ENCODE measurements around the gene CMIP. TPM values are rescaled to one million over a fixed set of nuclear protein-coding genes. Genes with fewer than 3 reads are reported as not detected.

The CMIP gene
- polyA plus RNA-seq, 3 donors, result 0.85 to 61.9 (median 0.93) TPM

DNA sequence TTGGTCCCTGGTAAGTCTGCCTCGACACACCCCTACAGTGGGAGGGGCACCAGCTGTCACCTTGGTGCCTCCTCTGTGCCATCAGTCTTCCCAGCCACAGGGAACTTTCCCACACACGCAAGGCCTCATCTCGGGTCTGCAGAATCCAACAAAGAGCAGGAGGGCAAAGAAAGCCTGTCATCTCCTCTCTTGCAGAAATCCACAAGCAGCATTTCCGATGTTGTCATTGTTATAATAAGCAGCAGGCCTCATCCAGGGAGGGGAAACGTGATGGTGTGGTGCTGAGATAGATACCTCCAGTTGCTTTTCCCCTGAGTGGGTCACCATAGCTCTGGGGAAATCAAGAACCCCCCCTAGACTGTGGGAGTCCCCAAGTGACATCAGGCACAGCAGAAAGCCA, 110.4 kb downstream of the CMIP start:
- Histone ChIP-seq H3K9ac (ENCODE audit: insufficient read depth, low read length, poor library complexity, severe bottlenecking) (no peak overlapping the region), H3K4me1 (ENCODE audit: control insufficient read depth in 1 of 2, insufficient read depth in 2 of 2, low read length in 2 of 2) (peaks cover 34% of the 10 kb centered on the region in 2 donors), H3K9me3 (replicated peaks in 1 of 2; ENCODE audit: control insufficient read depth in 1 of 2, insufficient read depth in 1 of 2, low read length in 2 of 2) (no peaks in the 10 kb centered on the region), H3K4me3 (replicated peaks in 1 of 3; ENCODE audit: low read depth in 2 of 3, low read length in 3 of 3) (no peak overlapping the region), H3K36me3 (replicated peaks in 1 of 2; ENCODE audit: control insufficient read depth in 1 of 2, insufficient read depth in 2 of 2, low read length in 2 of 2) (peaks cover 0 to 24% of the 10 kb centered on the region in 2 donors), H3K79me2 (ENCODE audit: insufficient read depth, low read length) (peaks cover 98% of the 10 kb centered on the region), H3K27ac (ENCODE audit: low read depth in 1 of 2, low read length in 2 of 2) (peak overlapping the region in 1 of 2 donors; percentile 38), H2AFZ (ENCODE audit: insufficient read depth, low read depth, low read length, poor library complexity, severe bottlenecking) (no peak overlapping the region), H3K27me3 (ENCODE audit: control insufficient read depth in 2 of 2, insufficient read depth in 2 of 2, low read length in 2 of 2) (no peaks in the 10 kb centered on the region), H4K20me1 (ENCODE audit: insufficient read depth, low read length) (peaks cover 100% of the 10 kb centered on the region), H3K4me2 (replicated peaks; ENCODE audit: extremely low read depth, low read length, poor library complexity, severe bottlenecking) (no peak overlapping the region)
- DNase-seq, result no peak
- H3K4me1 Mint-ChIP-seq, result peaks cover 52% of the 10 kb centered on the region
- no peak overlapping the region for H3K4me3 Mint-ChIP-seq
- 100% methylated on average over 1 of the region's 5 CpGs for WGBS (ENCODE audit: insufficient coverage)
- TF ChIP-seq, protein P1, sequence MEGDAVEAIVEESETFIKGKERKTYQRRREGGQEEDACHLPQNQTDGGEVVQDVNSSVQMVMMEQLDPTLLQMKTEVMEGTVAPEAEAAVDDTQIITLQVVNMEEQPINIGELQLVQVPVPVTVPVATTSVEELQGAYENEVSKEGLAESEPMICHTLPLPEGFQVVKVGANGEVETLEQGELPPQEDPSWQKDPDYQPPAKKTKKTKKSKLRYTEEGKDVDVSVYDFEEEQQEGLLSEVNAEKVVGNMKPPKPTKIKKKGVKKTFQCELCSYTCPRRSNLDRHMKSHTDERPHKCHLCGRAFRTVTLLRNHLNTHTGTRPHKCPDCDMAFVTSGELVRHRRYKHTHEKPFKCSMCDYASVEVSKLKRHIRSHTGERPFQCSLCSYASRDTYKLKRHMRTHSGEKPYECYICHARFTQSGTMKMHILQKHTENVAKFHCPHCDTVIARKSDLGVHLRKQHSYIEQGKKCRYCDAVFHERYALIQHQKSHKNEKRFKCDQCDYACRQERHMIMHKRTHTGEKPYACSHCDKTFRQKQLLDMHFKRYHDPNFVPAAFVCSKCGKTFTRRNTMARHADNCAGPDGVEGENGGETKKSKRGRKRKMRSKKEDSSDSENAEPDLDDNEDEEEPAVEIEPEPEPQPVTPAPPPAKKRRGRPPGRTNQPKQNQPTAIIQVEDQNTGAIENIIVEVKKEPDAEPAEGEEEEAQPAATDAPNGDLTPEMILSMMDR (IDR thresholded peaks at IDR 0.05), result no peak
- intact Hi-C loops (cut with micrococcal nuclease), result no loop called here
- H3K36me3 Mint-ChIP-seq, result peaks cover 20 to 23% of the 10 kb centered on the region in 2 donors
- no peaks in the 10 kb centered on the region for H3K9me3 Mint-ChIP-seq
- H3K27me3 Mint-ChIP-seq (ENCODE audit: low read depth in 3 of 3), result no peaks in the 10 kb centered on the region
- peak overlapping the region in 4 of 7 donors; percentile 23 to 65 (median 46) for H3K27ac Mint-ChIP-seq

- no peak for DNase-seq
- intact Hi-C loops (cut with micrococcal nuclease), result no loop called here
- H3K79me2 ChIP-seq (ENCODE audit: insufficient read depth, low read length), result peaks cover 98% of the 10 kb centered on the region
- no peak overlapping the region for H3K4me2 ChIP-seq (replicated peaks; ENCODE audit: extremely low read depth, low read length, poor library complexity, severe bottlenecking)
- H3K27me3 ChIP-seq (ENCODE audit: control insufficient read depth in 2 of 2, insufficient read depth in 2 of 2, low read length in 2 of 2), result no peaks in the 10 kb centered on the region
- Mint-ChIP-seq H3K27me3 (ENCODE audit: low read depth in 3 of 3) (no peaks in the 10 kb centered on the region), H3K4me1 (peaks cover 49% of the 10 kb centered on the region), H3K36me3 (peaks cover 20 to 23% of the 10 kb centered on the region in 2 donors), H3K27ac (peak overlapping the region in 5 of 7 donors; percentile 27 to 79 (median 65)), H3K9me3 (no peaks in the 10 kb centered on the region), H3K4me3 (no peak overlapping the region)
- TF ChIP-seq, protein P1 (IDR thresholded peaks at IDR 0.05), result no peak
- no peak overlapping the region for H3K4me3 ChIP-seq (replicated peaks in 1 of 3; ENCODE audit: low read depth in 2 of 3, low read length in 3 of 3)
- no peak overlapping the region for H2AFZ ChIP-seq (ENCODE audit: insufficient read depth, low read depth, low read length, poor library complexity, severe bottlenecking)
- WGBS (ENCODE audit: insufficient coverage), result 100% methylated on average over 2 of the region's 3 CpGs
- no peak overlapping the region for H3K27ac ChIP-seq (ENCODE audit: low read depth in 1 of 2, low read length in 2 of 2)
- H3K4me1 ChIP-seq (ENCODE audit: control insufficient read depth in 1 of 2, insufficient read depth in 2 of 2, low read length in 2 of 2), result peaks cover 27% of the 10 kb centered on the region in 2 donors
- no peaks in the 10 kb centered on the region for H3K9me3 ChIP-seq (replicated peaks in 1 of 2; ENCODE audit: control insufficient read depth in 1 of 2, insufficient read depth in 1 of 2, low read length in 2 of 2)
- no peak overlapping the region for H3K9ac ChIP-seq (ENCODE audit: insufficient read depth, low read length, poor library complexity, severe bottlenecking)
- peaks cover 100% of the 10 kb centered on the region for H4K20me1 ChIP-seq (ENCODE audit: insufficient read depth, low read length)
- H3K36me3 ChIP-seq (replicated peaks in 1 of 2; ENCODE audit: control insufficient read depth in 1 of 2, insufficient read depth in 2 of 2, low read length in 2 of 2), result peaks cover 0 to 24% of the 10 kb centered on the region in 2 donors
Observed at GRCh38 chr16:81555660-81556059, 111.1 kb downstream of the CMIP start.

Data from CD14-positive monocyte (primary cell).